GF-D8 (cell line): ENCODE data around the gene INSC.

Source experiments
- DNase-seq: peaks from one replicate; lab custom pipeline; 2025; lab: John Stamatoyannopoulos, UW

INSC gene

DNA sequence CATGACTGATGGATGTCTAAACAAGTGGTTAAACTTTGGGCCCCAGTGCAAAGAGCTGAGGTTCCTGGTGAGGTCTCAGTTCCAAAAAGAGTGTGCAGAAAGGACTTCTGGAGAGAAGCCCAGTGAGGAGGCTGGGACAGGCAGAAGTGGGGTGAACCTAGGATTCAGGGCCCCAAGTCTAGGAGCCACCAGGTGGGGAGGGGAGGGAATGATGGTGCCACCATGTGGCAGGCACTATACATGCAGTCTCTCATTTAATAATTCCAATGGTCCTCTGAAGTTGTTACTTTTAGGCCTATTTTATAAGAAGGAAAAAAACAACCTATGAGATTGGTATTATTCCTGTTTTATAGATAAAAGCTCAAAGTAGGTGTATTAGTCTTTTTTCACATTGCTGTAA, 102.0 kb downstream of the INSC start:
- no peak for DNase-seq

- DNase-seq: no peak
These were observed 102.7 kb downstream of the INSC start for GRCh38 chr11:15217416-15217815.

- DNase-seq: no peak
These were observed 108.1 kb downstream of the INSC start for GRCh38 chr11:15222777-15223176.

- no peak for DNase-seq
These were observed 108.6 kb downstream of the INSC start for GRCh38 chr11:15223318-15223717.

DNA sequence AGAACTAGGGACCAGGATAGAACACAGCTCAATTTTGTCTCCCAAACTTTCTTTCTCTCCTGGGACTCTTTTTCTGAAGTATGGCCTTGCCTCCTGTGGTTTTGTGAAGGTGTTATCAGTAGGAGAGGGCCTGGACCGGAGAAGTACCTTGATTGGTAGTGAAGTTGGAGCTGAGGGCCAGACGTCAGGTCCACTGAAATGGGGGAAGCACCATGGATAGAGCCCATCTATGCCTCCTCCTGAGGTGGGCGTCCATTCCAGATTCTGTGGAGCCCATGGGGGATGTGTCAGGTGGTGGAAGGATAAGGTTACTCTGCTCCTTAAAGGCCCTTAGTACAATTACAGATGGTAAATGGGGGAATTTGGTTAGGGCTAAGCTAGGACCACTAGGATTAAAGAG, 109.7 kb downstream of the INSC start:
- no peak for DNase-seq

GRCh38 chr11:15227011-15227410, 112.3 kb downstream of the INSC start:
- DNase-seq: no peak

GRCh38 chr11:15228331-15228849, 113.7 kb downstream of the INSC start:
- DNase-seq: no peak

DNA sequence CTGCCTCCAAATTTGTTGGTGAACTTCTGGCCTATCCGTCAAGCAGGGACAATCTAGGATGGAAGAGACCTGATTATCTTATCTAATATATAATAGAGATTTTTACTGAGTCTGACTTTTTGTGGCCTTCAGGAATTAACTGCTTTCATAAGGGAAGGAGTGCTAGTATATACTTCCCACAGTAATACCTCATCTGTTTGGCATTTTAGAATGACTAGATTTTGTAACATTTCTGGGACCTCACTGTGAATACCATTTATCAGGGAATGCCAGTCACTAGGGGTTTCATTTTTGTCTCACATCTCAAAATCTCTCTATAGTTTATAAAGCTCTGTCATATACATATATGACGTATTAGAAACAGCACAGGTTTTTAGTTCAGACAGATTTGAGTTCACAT, 114.3 kb downstream of the INSC start:
- DNase-seq: no peak

GRCh38 chr11:15232496-15232895, 117.8 kb downstream of the INSC start:
- DNase-seq: no peak

DNA sequence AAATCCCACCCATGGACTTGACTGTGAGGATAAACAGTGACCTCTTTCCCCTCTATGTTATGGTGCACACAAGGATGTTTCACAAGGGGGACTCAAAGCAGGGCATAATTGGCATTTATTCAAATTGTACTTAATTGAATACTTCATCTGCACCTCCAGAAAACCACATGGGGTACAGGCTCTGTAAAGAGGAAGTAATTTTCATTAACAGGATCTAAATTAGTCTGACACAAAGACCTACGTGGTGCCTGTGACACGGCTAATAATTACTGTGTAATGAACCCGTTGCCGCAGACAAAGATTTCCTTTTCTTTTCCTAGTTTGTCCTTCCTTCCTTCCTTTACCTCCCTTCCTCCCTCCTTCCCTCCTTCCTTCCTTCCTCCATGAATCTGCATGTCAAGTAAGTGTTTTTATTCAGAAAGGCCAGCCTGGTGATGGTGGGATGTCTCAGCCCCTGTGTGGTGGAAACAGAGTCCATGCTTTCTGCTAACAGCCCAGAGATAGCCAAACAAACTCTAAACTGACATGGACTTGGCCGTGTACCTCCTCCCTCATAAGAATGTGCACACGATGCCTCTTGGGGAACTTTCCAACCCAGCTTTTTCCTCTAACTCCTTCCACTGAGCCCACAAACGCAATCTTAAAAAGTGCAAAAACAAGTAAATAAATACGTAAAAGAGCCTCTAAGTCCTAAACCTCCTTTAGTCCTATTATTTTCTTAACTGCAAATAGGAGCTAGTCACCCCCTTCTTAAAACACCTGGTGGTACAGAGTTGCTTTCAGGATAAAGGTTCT, 118.8 kb downstream of the INSC start:
- DNase-seq: no peak

GRCh38 chr11:15234796-15235195, 120.1 kb downstream of the INSC start:
- DNase-seq: no peak

- DNase-seq: no peak
These were observed 121.8 kb downstream of the INSC start for GRCh38 chr11:15236559-15236958.

GRCh38 chr11:15238856-15239255, 124.1 kb downstream of the INSC start:
- no peak for DNase-seq

- DNase-seq: no peak
These were observed 134.0 kb downstream of the INSC start for GRCh38 chr11:15248749-15249148.

- DNase-seq: no peak
These were observed 143.9 kb downstream of the INSC start for GRCh38 chr11:15258433-15259165.

GRCh38 chr11:15266999-15267398, 152.3 kb downstream of the INSC start:
- no peak for DNase-seq

GRCh38 chr11:15268598-15268997, 153.9 kb downstream of the INSC start:
- no peak for DNase-seq

DNA sequence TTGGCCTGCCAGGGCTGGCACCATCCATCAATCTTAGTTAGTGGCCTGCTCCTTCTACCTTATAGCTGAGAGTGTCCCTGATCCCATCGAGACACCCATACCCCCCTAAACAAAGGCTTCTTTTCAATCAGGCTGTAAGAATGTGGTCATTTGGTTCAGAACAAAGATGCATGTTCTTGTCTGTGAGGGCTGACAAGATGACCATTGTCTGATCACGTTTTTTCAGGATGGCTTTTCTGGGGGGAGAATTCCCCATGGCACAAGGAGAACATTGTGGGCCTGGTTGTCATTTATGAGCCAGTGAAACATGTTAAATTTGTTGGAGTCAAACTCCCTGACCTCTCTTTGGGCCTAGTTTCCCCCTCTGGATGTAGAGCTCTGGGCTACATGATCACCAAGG, 160.4 kb downstream of the INSC start:
- DNase-seq: no peak

GRCh38 chr11:15276621-15277020, 161.9 kb downstream of the INSC start:
- no peak for DNase-seq

DNA sequence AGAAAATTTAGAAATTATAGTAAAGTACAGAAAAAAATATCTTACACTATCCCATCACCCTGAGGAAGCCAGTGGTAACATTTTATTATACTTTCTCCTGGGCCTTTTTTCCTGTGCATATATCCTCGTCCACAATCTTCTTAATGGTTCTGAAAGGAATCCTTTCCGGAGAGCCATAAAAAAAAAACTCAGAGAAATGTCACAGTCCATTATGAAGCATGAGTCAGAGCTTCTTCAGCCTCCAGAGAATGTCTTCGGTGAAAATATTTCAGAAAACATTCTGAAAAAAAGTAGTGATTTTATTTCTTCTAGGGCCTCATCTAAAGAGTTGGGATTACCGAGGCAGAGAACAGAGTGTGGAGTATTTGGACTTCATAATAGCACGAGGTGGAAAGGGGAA, 163.4 kb downstream of the INSC start:
- no peak for DNase-seq

- no peak for DNase-seq
These were observed 165.7 kb downstream of the INSC start for GRCh38 chr11:15280393-15280792.

DNA sequence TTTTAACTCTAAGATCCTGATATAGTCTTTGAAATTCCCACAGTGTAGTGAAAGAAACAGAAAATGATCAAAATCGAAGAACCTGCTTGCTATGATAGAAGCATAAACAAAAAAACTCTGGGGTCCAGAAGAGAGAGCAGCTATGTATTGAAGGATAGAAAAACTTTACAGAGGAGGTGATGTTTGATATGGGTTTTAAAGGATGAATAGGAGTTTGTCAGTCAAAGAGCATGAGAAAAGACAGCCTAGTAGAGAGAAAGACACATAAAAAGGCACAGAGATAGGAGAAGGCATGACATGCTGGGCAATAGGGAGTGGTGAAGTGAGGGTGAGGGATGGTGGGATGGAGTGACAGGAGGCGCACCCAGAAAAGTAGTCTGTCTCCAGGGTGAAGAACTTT, 168.0 kb downstream of the INSC start:
- no peak for DNase-seq

GRCh38 chr11:15286465-15286864, 171.7 kb downstream of the INSC start:
- DNase-seq: no peak
